Measurements from ENCODE around the gene CCNYL1. TPM values are rescaled to one million over a fixed set of nuclear protein-coding genes. Genes with fewer than 3 reads are reported as not detected.
"Not testable (repeated sequence)": the region's sequence is repeated elsewhere in the genome, so short reads cannot be mapped to it uniquely, and the experiment has no call there.

The CCNYL1 gene
- total RNA-seq, 1 donor from 2014 or later: 11.9 TPM

- no peak for DNase-seq (ENCODE audit: low spot score in 2 of 2, unreplicated experiment in 2 of 2)
- no peak overlapping the region for H3K4me3 Mint-ChIP-seq
- H3K36me3 Mint-ChIP-seq: no peaks in the 10 kb centered on the region
- H3K4me1 Mint-ChIP-seq: no peaks in the 10 kb centered on the region
- no peaks in the 10 kb centered on the region for H3K27me3 Mint-ChIP-seq (ENCODE audit: low read depth)
- H3K27ac Mint-ChIP-seq: no peak overlapping the region
- TF ChIP-seq CTCF (IDR thresholded peaks at IDR 0.05; ENCODE audit: unreplicated experiment): no peak
- no peaks in the 10 kb centered on the region for H3K9me3 Mint-ChIP-seq
Observed at GRCh38 chr2:207693641-207694249, 17.7 kb upstream of the CCNYL1 start.

DNA sequence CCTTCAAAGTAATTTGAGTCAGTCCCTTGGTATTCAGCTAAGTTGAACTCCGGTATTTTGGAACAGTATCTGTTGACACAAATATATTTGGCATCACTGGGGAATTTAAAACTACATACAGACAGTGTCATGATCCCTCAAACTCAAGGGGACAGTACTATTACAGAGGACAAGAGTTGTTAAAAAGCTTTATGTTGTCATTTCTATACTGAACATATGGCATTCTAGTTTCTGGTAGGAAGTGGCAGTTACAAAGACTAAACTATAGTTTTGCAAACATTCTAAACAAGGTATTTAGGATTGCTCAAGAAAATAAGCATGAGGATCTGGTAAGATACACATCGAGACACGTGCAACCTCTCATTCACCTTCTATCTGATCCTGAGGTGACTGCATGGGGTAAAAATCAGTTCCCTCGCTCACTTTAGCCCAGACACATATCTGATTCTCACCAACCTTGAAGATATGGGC is 16.6 kb upstream of the CCNYL1 start:
- H3K36me3 Mint-ChIP-seq: no peaks in the 10 kb centered on the region
- DNase-seq (ENCODE audit: low spot score in 2 of 2, unreplicated experiment in 2 of 2): no peak
- H3K4me3 Mint-ChIP-seq: no peak overlapping the region
- no peaks in the 10 kb centered on the region for H3K27me3 Mint-ChIP-seq (ENCODE audit: low read depth)
- H3K9me3 Mint-ChIP-seq: no peaks in the 10 kb centered on the region
- no peak overlapping the region for H3K27ac Mint-ChIP-seq
- no peak for TF ChIP-seq CTCF (IDR thresholded peaks at IDR 0.05; ENCODE audit: unreplicated experiment)
- H3K4me1 Mint-ChIP-seq: no peaks in the 10 kb centered on the region

GRCh38 chr2:207695293-207695692 is 16.1 kb upstream of the CCNYL1 start:
- no peak for TF ChIP-seq CTCF (IDR thresholded peaks at IDR 0.05; ENCODE audit: unreplicated experiment)
- H3K27ac Mint-ChIP-seq: no peak overlapping the region
- no peak for DNase-seq (ENCODE audit: low spot score in 2 of 2, unreplicated experiment in 2 of 2)

DNA sequence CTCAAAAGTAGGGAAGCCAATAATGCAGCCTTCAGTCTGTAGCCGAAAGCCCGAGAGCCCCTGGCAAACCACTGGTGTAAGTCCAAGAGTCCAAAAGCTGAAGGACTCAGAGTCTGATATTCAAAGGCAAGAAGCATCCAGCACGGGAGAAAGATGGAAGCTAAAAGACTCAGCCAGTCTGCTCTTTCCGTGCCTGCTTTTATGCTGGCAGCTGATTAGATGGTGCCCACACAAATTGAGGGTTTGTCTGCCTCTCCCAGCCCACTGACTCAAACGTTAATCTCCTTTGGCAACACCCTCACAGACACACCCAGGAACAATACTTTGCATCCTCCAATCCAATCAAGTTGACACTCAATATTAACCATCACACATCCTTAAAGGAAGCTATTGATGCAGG is 14.5 kb upstream of the CCNYL1 start:
- not testable (repeated sequence) for H3K36me3 Mint-ChIP-seq; H3K9me3 Mint-ChIP-seq; H3K4me1 Mint-ChIP-seq; H3K27ac Mint-ChIP-seq; H3K4me3 Mint-ChIP-seq; DNase-seq (ENCODE audit: low spot score in 2 of 2, unreplicated experiment in 2 of 2); H3K27me3 Mint-ChIP-seq (ENCODE audit: low read depth)

More at GRCh38 chr2:207695293-207695692, 16.1 kb upstream of the CCNYL1 start:
- no peaks in the 10 kb centered on the region for H3K27me3 Mint-ChIP-seq (ENCODE audit: low read depth)
- no peaks in the 10 kb centered on the region for H3K9me3 Mint-ChIP-seq
- no peaks in the 10 kb centered on the region for H3K36me3 Mint-ChIP-seq
- H3K4me1 Mint-ChIP-seq: no peaks in the 10 kb centered on the region
- H3K4me3 Mint-ChIP-seq: no peak overlapping the region

DNA sequence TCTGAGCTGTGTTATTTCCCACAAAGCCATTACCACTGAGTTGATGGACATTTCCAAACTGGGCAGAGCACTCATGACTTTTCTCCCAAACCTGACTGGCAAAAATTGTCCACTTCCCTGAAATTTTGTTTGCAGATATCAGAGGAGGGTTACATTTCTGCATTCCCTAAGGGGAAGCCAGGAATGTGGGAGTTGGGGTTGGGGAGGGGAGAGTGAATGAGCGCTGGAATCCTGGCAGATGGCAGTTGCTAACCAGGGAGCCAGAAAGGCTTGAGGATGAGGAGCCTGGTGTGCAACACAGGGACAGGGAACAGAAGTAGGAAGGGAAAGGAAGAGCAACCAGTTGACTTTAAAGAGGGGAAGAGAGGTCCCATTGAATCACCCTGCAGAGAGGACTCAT is 14.0 kb upstream of the CCNYL1 start:
- H3K27ac Mint-ChIP-seq: no peak overlapping the region
- H3K36me3 Mint-ChIP-seq: no peaks in the 10 kb centered on the region
- H3K4me3 Mint-ChIP-seq: no peak overlapping the region
- no peaks in the 10 kb centered on the region for H3K27me3 Mint-ChIP-seq (ENCODE audit: low read depth)
- no peaks in the 10 kb centered on the region for H3K4me1 Mint-ChIP-seq
- TF ChIP-seq CTCF (IDR thresholded peaks at IDR 0.05; ENCODE audit: unreplicated experiment): no peak
- DNase-seq (ENCODE audit: low spot score in 2 of 2, unreplicated experiment in 2 of 2): no peak
- no peaks in the 10 kb centered on the region for H3K9me3 Mint-ChIP-seq

GRCh38 chr2:207698301-207698700 is 13.1 kb upstream of the CCNYL1 start:
- TF ChIP-seq CTCF (IDR thresholded peaks at IDR 0.05; ENCODE audit: unreplicated experiment): no peak
- H3K27ac Mint-ChIP-seq: no peak overlapping the region
- no peaks in the 10 kb centered on the region for H3K9me3 Mint-ChIP-seq
- no peaks in the 10 kb centered on the region for H3K27me3 Mint-ChIP-seq (ENCODE audit: low read depth)
- no peaks in the 10 kb centered on the region for H3K4me1 Mint-ChIP-seq
- no peak for DNase-seq (ENCODE audit: low spot score in 2 of 2, unreplicated experiment in 2 of 2)
- H3K36me3 Mint-ChIP-seq: no peaks in the 10 kb centered on the region
- H3K4me3 Mint-ChIP-seq: no peak overlapping the region

Data from mesothelial cell of epicardium (in vitro differentiated cells).